ENCODE data around the gene ZNF330. TPM values are rescaled to one million over a fixed set of nuclear protein-coding genes. Genes with fewer than 3 reads are reported as not detected.
A peak's percentile ranks its signal among the peaks of the same experiment; 100 is the strongest.

The ZNF330 gene
- total and polyA plus RNA-seq, 2 of the 4 experiments (the other 2 are of a cell fraction) = 27.2 to 34.1 TPM

DNA sequence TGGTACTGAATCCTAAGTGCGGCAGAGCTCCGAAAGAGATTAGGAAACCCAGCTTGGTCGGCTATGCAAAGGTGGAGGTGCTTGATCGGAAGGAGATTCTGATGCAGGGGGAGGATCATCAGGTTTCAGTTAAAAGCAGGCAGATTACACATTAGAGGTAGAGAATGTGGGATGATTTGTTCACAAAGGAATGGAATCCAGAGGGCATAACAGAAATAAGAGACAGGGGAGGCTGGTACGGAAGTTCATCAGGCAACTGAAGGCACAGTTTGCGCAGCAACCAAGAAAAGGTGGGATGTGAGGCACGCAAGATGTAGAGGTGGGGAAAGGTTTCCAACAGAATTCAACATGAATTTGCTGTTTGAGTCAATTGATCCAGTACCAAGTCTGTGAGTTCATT is 424 bp upstream of the ZNF330 start:
- Histone ChIP-seq H3K9ac (ENCODE audit: low read depth, low read length) (no peak overlapping the region), H3K4me1 (ENCODE audit: control insufficient read depth, insufficient read depth, low read length) (peaks cover 2% of the 10 kb centered on the region), H4K5ac (ENCODE audit: low read depth, low read length) (peak overlapping the region; percentile 98), H3K4me3 (ENCODE audit: insufficient read depth, low read depth, low read length) (peak overlapping the region; percentile 94; the same call in 1 of the 2 replicates), H3K4ac (ENCODE audit: low read depth, low read length) (peak overlapping the region; percentile 34), H3K23ac (ENCODE audit: low read depth, low read length) (no peak overlapping the region), H3K79me1 (ENCODE audit: low read depth in 1 of 2, low read length in 2 of 2) (peaks cover 9 to 22% of the 10 kb centered on the region in 2 experiments), H4K20me1 (ENCODE audit: insufficient read depth, low read length) (no peaks in the 10 kb centered on the region), H3K36me3 (ENCODE audit: control insufficient read depth, insufficient read depth, low read length) (peaks cover 2% of the 10 kb centered on the region), H3K56ac (ENCODE audit: extremely low read depth, insufficient read depth, low read length) (no peak overlapping the region), H3K9me1 (ENCODE audit: insufficient read depth, low read length) (no peaks in the 10 kb centered on the region), H2BK120ac (ENCODE audit: low read depth, low read length) (peak overlapping the region; percentile 53; the same call in 1 of the 2 replicates), H4K91ac (ENCODE audit: insufficient read depth, low read depth, low read length) (peak overlapping the region; percentile 3; the same call in 1 of the 2 replicates), H2BK20ac (ENCODE audit: low read depth, low read length) (no peak overlapping the region), H3K27me3 (ENCODE audit: control insufficient read depth, insufficient read depth, low read length) (no peaks in the 10 kb centered on the region), H3K9me3 (ENCODE audit: control insufficient read depth, insufficient read depth, low read length) (no peaks in the 10 kb centered on the region), H2BK5ac (ENCODE audit: low read depth, low read length, poor library complexity, severe bottlenecking) (peak overlapping the region; percentile 29), H3K4me2 (ENCODE audit: low read depth, low read length) (peak overlapping the region; percentile 49; the same call in 1 of the 2 replicates), H3K18ac (ENCODE audit: low read depth, low read length) (peak overlapping the region; percentile 69), H2BK15ac (ENCODE audit: low read depth, low read length) (no peak overlapping the region), H3K27ac (ENCODE audit: insufficient read depth, low read length) (no peak overlapping the region), H2AK9ac (replicated peaks; ENCODE audit: low read depth, low read length, poor library complexity) (no peak overlapping the region), H2AFZ (replicated peaks; ENCODE audit: low read length, poor library complexity) (peak overlapping the region; percentile 96), H3K14ac (replicated peaks; ENCODE audit: low read depth, low read length) (0 out of 2 replicates have a peak overlapping the region, but pooled peaks have one; percentile 23), H4K8ac (ENCODE audit: low read depth in 2 of 2, low read length in 2 of 2) (peak overlapping the region; percentile 97 to 99), H2AK5ac (ENCODE audit: low read depth, low read length) (no peak overlapping the region)
- no TSS peak for BruUV-seq (replicated peaks)
- TF ChIP-seq, protein P1, sequence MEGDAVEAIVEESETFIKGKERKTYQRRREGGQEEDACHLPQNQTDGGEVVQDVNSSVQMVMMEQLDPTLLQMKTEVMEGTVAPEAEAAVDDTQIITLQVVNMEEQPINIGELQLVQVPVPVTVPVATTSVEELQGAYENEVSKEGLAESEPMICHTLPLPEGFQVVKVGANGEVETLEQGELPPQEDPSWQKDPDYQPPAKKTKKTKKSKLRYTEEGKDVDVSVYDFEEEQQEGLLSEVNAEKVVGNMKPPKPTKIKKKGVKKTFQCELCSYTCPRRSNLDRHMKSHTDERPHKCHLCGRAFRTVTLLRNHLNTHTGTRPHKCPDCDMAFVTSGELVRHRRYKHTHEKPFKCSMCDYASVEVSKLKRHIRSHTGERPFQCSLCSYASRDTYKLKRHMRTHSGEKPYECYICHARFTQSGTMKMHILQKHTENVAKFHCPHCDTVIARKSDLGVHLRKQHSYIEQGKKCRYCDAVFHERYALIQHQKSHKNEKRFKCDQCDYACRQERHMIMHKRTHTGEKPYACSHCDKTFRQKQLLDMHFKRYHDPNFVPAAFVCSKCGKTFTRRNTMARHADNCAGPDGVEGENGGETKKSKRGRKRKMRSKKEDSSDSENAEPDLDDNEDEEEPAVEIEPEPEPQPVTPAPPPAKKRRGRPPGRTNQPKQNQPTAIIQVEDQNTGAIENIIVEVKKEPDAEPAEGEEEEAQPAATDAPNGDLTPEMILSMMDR (conservative IDR thresholded peaks at IDR 0.05; ENCODE audit: low read depth, low read length) = no peak
- no peak for TF ChIP-seq SMC3 (IDR thresholded peaks at IDR 0.05; ENCODE audit: low read depth, low read length)
- TF ChIP-seq CHD1 (IDR thresholded peaks at IDR 0.05; ENCODE audit: low read depth, low read length) = no peak
- TF ChIP-seq CEBPB (IDR thresholded peaks at IDR 0.05; ENCODE audit: low read depth, low read length) = no peak
- no peak for TF ChIP-seq MAFK (IDR thresholded peaks at IDR 0.05; ENCODE audit: low read depth, low read length)
- TF ChIP-seq RAD21 (IDR thresholded peaks at IDR 0.05; ENCODE audit: low read length) = no peak
- TF ChIP-seq MXI1 (IDR thresholded peaks at IDR 0.05; ENCODE audit: borderline replicate concordance, low read depth, low read length) = no peak
- TF ChIP-seq RCOR1 (IDR thresholded peaks at IDR 0.05; ENCODE audit: insufficient replicate concordance, low read length) = no peak
- no peak for TF ChIP-seq MAZ (IDR thresholded peaks at IDR 0.05; ENCODE audit: borderline replicate concordance, low read depth, low read length)
- TF ChIP-seq RFX5 (IDR thresholded peaks at IDR 0.05; ENCODE audit: low read depth, low read length) = no peak
- no peak for TF ChIP-seq ELK1 (IDR thresholded peaks at IDR 0.05; ENCODE audit: borderline replicate concordance, low read depth, low read length)
- TF ChIP-seq BHLHE40 (IDR thresholded peaks at IDR 0.05; ENCODE audit: low read depth, low read length) = no peak
- no peak for TF ChIP-seq NFE2L2 (IDR thresholded peaks at IDR 0.05; ENCODE audit: low read depth, low read length)
- no peak for TF ChIP-seq POLR2A (IDR thresholded peaks at IDR 0.05; ENCODE audit: low read depth, low read length)
- no peak for TF ChIP-seq USF2 (IDR thresholded peaks at IDR 0.05; ENCODE audit: low read depth, low read length)
- TF ChIP-seq FOS (IDR thresholded peaks at IDR 0.05; ENCODE audit: low read depth, low read length) = no peak
- dilution Hi-C loops (cut with HindIII; ENCODE audit: low sequenced_read_pairs, unreplicated experiment) (no loop called here), in situ Hi-C loops (cut with MboI; ENCODE audit: low sequenced_read_pairs) (no loop called here), intact Hi-C loops (cut with micrococcal nuclease) (loop anchor here (5.0 to 10.0 kb wide), 4 partner anchors 112 to 875 kb away; no protein-coding TSS in a partner anchor)
- ChIA-PET CTCF (no interaction called here), POLR2A (ENCODE audit: unreplicated experiment) (no interaction called here)
- ATAC-seq (ENCODE audit: low read depth) = no peak
- no peak for DNase-seq
- WGBS, 2 experiments (ENCODE audit: extremely low coverage in 2 of 2, insufficient read length in 1 of 2) = 100% methylated on average over 2 of the region's 7 CpGs; no CpG with 5 or more reads in 1 of the 2 experiments

Data from IMR-90 (cell line).